ENCODE results near the gene PIGQ. TPM values are rescaled to one million over a fixed set of nuclear protein-coding genes. Genes with fewer than 3 reads are reported as not detected.

PIGQ gene
- total RNA-seq, 4 donors from 2014 or later: 30.4 to 42.4 (median 36.8) TPM

DNA sequence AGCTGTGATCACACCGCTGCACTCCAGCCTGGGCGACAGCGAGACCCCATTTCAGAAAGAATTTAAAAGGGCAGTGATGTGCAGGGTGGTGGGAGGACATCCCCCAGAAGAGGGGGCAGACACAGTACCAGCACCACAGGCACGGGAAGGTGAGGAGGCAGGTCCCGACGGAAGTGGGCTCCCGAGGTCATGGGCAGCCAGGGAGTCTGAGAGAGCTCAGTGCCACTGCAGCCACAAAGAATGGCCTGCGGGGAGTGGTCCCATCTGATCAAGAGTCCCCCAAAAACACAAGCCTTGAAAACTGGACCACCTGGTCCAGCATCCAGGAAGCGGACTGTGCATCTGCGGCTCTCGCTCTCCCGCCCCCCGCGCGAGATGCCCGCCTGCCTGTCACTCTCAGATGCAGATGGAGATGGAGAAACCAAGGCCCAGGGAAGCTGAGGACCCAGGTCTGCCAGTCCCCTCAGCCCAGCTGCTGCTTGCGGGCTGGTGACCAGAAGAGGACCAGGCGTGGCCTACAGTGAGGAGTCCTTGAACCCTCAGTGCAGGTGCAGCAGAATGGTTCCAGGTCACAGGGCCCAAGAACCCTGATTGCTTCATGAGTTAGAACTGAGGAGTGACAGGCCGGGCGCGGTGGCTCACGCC, 46.5 kb upstream of the PIGQ start:
- TF ChIP-seq POLR2AphosphoS5 (IDR thresholded peaks at IDR 0.05) (no peak), EP300 (IDR thresholded peaks at IDR 0.05) (no peak), POLR2A (IDR thresholded peaks at IDR 0.05) (no peak)
- TF ChIP-seq, protein P1, sequence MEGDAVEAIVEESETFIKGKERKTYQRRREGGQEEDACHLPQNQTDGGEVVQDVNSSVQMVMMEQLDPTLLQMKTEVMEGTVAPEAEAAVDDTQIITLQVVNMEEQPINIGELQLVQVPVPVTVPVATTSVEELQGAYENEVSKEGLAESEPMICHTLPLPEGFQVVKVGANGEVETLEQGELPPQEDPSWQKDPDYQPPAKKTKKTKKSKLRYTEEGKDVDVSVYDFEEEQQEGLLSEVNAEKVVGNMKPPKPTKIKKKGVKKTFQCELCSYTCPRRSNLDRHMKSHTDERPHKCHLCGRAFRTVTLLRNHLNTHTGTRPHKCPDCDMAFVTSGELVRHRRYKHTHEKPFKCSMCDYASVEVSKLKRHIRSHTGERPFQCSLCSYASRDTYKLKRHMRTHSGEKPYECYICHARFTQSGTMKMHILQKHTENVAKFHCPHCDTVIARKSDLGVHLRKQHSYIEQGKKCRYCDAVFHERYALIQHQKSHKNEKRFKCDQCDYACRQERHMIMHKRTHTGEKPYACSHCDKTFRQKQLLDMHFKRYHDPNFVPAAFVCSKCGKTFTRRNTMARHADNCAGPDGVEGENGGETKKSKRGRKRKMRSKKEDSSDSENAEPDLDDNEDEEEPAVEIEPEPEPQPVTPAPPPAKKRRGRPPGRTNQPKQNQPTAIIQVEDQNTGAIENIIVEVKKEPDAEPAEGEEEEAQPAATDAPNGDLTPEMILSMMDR (IDR thresholded peaks at IDR 0.05): no peak
- WGBS, 2 donors (ENCODE audit: low coverage in 1 of 2): 82 to 100% methylated on average over 1 to 15 of the region's 22 CpGs
- ATAC-seq: no peak

DNA sequence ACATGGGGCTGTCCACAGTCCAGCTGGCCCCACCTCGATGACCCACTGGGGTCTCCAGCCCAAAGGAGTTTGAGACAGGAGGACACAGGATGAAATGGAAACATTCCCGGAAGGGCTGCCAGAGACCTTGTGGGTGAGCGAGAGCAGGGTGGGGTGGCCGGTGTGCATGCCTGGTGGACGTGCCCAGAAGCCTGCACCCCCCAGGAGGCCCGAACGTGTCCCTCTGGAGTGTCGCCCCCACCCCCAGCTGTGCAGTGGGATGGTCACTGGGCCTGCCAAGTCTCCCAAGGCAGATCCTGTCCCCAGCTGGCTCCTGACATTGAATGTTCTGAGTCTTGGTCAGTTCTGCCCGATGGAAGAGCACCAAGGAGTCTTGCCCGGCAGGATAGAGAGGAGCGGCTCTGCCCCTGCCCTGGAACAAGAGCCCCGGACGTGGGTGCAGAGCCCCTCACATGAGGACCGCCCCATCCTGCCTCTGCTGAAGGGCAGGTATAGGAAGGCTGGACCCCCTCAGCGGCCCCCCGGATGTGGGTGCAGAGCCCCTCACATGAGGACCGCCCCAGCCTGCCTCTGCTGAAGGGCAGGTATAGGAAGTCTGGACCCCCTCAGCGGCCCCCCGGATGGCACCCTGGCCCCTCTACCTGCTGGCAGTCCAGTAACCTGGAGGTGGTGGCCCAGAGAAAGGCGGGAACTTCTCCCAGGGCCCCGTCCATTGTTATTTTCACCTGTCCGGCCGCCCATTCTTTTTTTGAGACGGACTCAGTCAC, 45.3 kb upstream of the PIGQ start:
- peaks cover 3 to 46% (median 26%) of the 10 kb centered on the region in 3 donors for H3K4me1 ChIP-seq
- H3K9me3 ChIP-seq: no peaks in the 10 kb centered on the region
- no peaks in the 10 kb centered on the region for H3K27me3 ChIP-seq
- peak overlapping the region in 1 of 4 donors; percentile 97 for H3K27ac ChIP-seq
- peaks cover 0 to 25% of the 10 kb centered on the region in 2 donors for H3K36me3 ChIP-seq
- H3K4me3 ChIP-seq: no peak overlapping the region
- WGBS, 2 donors (ENCODE audit: low coverage in 1 of 2): 90% methylated on average over 2 of the region's 24 CpGs; no CpG with 5 or more reads in 1 of the 2 donors
- ATAC-seq: no peak
- TF ChIP-seq, protein P1 (IDR thresholded peaks at IDR 0.05): no peak

More for the DNA sequence above, 46.5 kb upstream of the PIGQ start:
- peaks cover 3 to 34% (median 14%) of the 10 kb centered on the region in 3 donors for H3K4me1 ChIP-seq
- H3K36me3 ChIP-seq: peaks cover 0 to 37% of the 10 kb centered on the region in 2 donors
- no peaks in the 10 kb centered on the region for H3K27me3 ChIP-seq
- no peaks in the 10 kb centered on the region for H3K9me3 ChIP-seq
- no peak overlapping the region for H3K27ac ChIP-seq
- H3K4me3 ChIP-seq: no peak overlapping the region

DNA sequence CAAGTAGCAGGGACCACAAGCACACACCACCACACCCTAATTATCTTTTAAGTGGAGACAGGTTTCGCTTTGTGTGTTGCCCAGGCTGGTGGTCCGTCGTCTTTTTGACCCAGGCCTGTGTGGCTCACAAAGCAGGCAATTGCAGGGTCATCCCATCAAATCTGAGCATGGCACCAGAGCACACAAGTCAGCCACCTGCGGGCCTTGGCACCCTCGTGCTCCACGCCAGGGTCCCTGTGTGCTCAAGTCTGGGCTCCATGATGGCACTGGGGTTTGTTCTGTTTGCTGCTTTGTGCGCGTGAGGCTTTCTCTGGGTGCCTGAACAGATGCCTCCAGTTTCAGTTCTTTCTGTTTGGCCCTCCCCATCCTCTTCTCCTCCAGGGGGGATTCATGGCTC, 44.6 kb upstream of the PIGQ start:
- Histone ChIP-seq H3K4me3 (no peak overlapping the region), H3K36me3 (peaks cover 0 to 22% of the 10 kb centered on the region in 2 donors), H3K9me3 (no peaks in the 10 kb centered on the region), H3K27ac (peak overlapping the region in 3 of 4 donors; percentile 3 to 99 (median 97)), H3K27me3 (no peaks in the 10 kb centered on the region), H3K4me1 (peaks cover 3 to 53% (median 32%) of the 10 kb centered on the region in 3 donors)
- TF ChIP-seq POLR2A (IDR thresholded peaks at IDR 0.05): no peak
- TF ChIP-seq EP300 (IDR thresholded peaks at IDR 0.05): no peak
- no peak for TF ChIP-seq POLR2AphosphoS5 (IDR thresholded peaks at IDR 0.05)
- TF ChIP-seq, protein P1 (IDR thresholded peaks at IDR 0.05): no peak
- WGBS, 2 donors (ENCODE audit: low coverage in 1 of 2): 92% methylated on average over 2 of the region's 8 CpGs; no CpG with 5 or more reads in 1 of the 2 donors
- ATAC-seq: no peak

DNA sequence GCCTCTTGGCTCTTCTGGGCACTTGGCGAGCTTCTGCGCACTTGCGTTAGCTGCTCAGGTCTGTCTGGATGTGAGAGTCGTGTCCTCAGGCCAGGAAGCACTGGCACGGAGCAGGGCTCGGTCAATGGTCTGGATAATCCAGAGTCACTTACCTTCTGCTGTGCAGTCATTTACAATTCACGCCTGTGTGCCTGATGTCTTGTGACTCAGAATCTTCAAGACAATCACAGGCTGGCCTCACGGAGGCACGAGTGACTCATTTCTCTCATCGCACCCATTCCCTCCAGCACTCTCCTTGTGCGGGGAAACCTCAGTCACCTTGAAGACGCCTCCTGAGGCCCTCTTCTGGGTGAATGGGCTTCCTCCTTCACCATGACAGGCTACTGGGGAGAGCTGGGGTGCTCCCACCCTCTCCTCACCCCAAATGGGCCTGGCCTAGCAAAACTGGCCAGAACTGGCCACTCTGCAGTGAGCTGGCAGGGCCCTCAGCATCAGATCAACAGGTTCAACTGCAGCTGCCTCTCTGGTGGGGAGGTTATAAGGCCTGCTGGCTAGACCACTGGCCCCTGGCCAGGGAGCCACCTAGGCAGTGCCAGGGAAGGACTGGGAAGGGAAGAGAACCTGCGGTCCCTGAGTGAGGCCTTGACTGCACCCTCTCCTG, 44.1 kb upstream of the PIGQ start:
- H3K27ac ChIP-seq: peak overlapping the region in 3 of 4 donors; percentile 97 to 99 (median 98)
- H3K4me1 ChIP-seq: peaks cover 3 to 58% (median 37%) of the 10 kb centered on the region in 3 donors

More for the DNA sequence above, 44.1 kb upstream of the PIGQ start:
- ATAC-seq: no peak
- H3K36me3 ChIP-seq: peaks cover 0 to 19% of the 10 kb centered on the region in 2 donors
- TF ChIP-seq POLR2A (IDR thresholded peaks at IDR 0.05) (no peak), POLR2AphosphoS5 (IDR thresholded peaks at IDR 0.05) (no peak), EP300 (IDR thresholded peaks at IDR 0.05) (no peak)
- TF ChIP-seq, protein P1 (IDR thresholded peaks at IDR 0.05): no peak
- no peaks in the 10 kb centered on the region for H3K9me3 ChIP-seq
- H3K4me3 ChIP-seq: peak overlapping the region in 1 of 2 donors; percentile 69
- H3K27me3 ChIP-seq: no peaks in the 10 kb centered on the region
- WGBS, 2 donors (ENCODE audit: low coverage in 1 of 2): 52 to 71% methylated on average over 3 to 4 of the region's 13 CpGs
